ENCODE data around the gene TBC1D21.

TBC1D21 gene

GRCh38 chr15:73856458-73857192 is 16.7 kb upstream of the TBC1D21 start:
- FAIRE-seq (no peak), DNase-seq (ENCODE audit: insufficient read length, low spot score) (no peak)
- no peak for TF ChIP-seq POU2F2 (IDR thresholded peaks at IDR 0.05; ENCODE audit: low read depth, low read length)

GRCh38 chr15:73857193-73857920 is 16.0 kb upstream of the TBC1D21 start:
- no peak for FAIRE-seq
- no peak for TF ChIP-seq PAX5 (IDR thresholded peaks at IDR 0.05; ENCODE audit: insufficient read depth, low read length, severe bottlenecking)
- TF ChIP-seq POU2F2 (IDR thresholded peaks at IDR 0.05; ENCODE audit: low read depth, low read length), result no peak
- no peak for TF ChIP-seq SPI1 (IDR thresholded peaks at IDR 0.05; ENCODE audit: low read depth, low read length)
- TF ChIP-seq TAF1 (IDR thresholded peaks at IDR 0.05; ENCODE audit: low read depth, low read length), result no peak
- no peak for TF ChIP-seq POLR2A (IDR thresholded peaks at IDR 0.05; ENCODE audit: low read depth, low read length)
- no peak for TF ChIP-seq POLR2AphosphoS5 (IDR thresholded peaks at IDR 0.05; ENCODE audit: low read depth, low read length)
- no peak for DNase-seq (ENCODE audit: insufficient read length, low spot score)

GRCh38 chr15:73858062-73858461 is 15.3 kb upstream of the TBC1D21 start:
- DNase-seq (ENCODE audit: insufficient read length, low spot score), result no peak
- TF ChIP-seq TAF1 (IDR thresholded peaks at IDR 0.05; ENCODE audit: low read depth, low read length), result no peak
- no peak for TF ChIP-seq POLR2AphosphoS5 (IDR thresholded peaks at IDR 0.05; ENCODE audit: low read depth, low read length)
- TF ChIP-seq SPI1 (IDR thresholded peaks at IDR 0.05; ENCODE audit: low read depth, low read length), result no peak
- no peak for TF ChIP-seq PAX5 (IDR thresholded peaks at IDR 0.05; ENCODE audit: insufficient read depth, low read length, severe bottlenecking)
- TF ChIP-seq POLR2A (IDR thresholded peaks at IDR 0.05; ENCODE audit: low read depth, low read length), result no peak
- no peak for TF ChIP-seq POU2F2 (IDR thresholded peaks at IDR 0.05; ENCODE audit: low read depth, low read length)
- FAIRE-seq, result no peak

- DNase-seq (ENCODE audit: insufficient read length, low spot score) (no peak), FAIRE-seq (no peak)
- TF ChIP-seq SPI1 (IDR thresholded peaks at IDR 0.05; ENCODE audit: low read depth, low read length) (no peak), POLR2AphosphoS5 (IDR thresholded peaks at IDR 0.05; ENCODE audit: low read depth, low read length) (no peak), TAF1 (IDR thresholded peaks at IDR 0.05; ENCODE audit: low read depth, low read length) (no peak)
These were observed 11.1 kb upstream of the TBC1D21 start for GRCh38 chr15:73862276-73862675.

- TF ChIP-seq SPI1 (IDR thresholded peaks at IDR 0.05; ENCODE audit: low read depth, low read length) (no peak), TAF1 (IDR thresholded peaks at IDR 0.05; ENCODE audit: low read depth, low read length) (no peak), POLR2AphosphoS5 (IDR thresholded peaks at IDR 0.05; ENCODE audit: low read depth, low read length) (no peak), POU2F2 (IDR thresholded peaks at IDR 0.05; ENCODE audit: low read depth, low read length) (no peak), PAX5 (IDR thresholded peaks at IDR 0.05; ENCODE audit: insufficient read depth, low read length, severe bottlenecking) (no peak), POLR2A (IDR thresholded peaks at IDR 0.05; ENCODE audit: low read depth, low read length) (no peak)
- FAIRE-seq (no peak), DNase-seq (ENCODE audit: insufficient read length, low spot score) (no peak)
These were observed 8.0 kb upstream of the TBC1D21 start for GRCh38 chr15:73865379-73865778.

- TF ChIP-seq TAF1 (IDR thresholded peaks at IDR 0.05; ENCODE audit: low read depth, low read length) (no peak), POLR2A (IDR thresholded peaks at IDR 0.05; ENCODE audit: low read depth, low read length) (no peak), SPI1 (IDR thresholded peaks at IDR 0.05; ENCODE audit: low read depth, low read length) (no peak), PAX5 (IDR thresholded peaks at IDR 0.05; ENCODE audit: insufficient read depth, low read length, severe bottlenecking) (no peak), POLR2AphosphoS5 (IDR thresholded peaks at IDR 0.05; ENCODE audit: low read depth, low read length) (no peak), POU2F2 (IDR thresholded peaks at IDR 0.05; ENCODE audit: low read depth, low read length) (no peak)
- no peak for DNase-seq (ENCODE audit: insufficient read length, low spot score)
- FAIRE-seq, result no peak
These were observed 7.5 kb upstream of the TBC1D21 start for GRCh38 chr15:73865904-73866303.

- TF ChIP-seq POLR2AphosphoS5 (IDR thresholded peaks at IDR 0.05; ENCODE audit: low read depth, low read length) (no peak), PAX5 (IDR thresholded peaks at IDR 0.05; ENCODE audit: insufficient read depth, low read length, severe bottlenecking) (no peak), POU2F2 (IDR thresholded peaks at IDR 0.05; ENCODE audit: low read depth, low read length) (no peak), TAF1 (IDR thresholded peaks at IDR 0.05; ENCODE audit: low read depth, low read length) (no peak), POLR2A (IDR thresholded peaks at IDR 0.05; ENCODE audit: low read depth, low read length) (no peak), SPI1 (IDR thresholded peaks at IDR 0.05; ENCODE audit: low read depth, low read length) (no peak)
- no peak for FAIRE-seq
- no peak for DNase-seq (ENCODE audit: insufficient read length, low spot score)
These were observed 6.9 kb upstream of the TBC1D21 start for GRCh38 chr15:73866481-73866880.

GRCh38 chr15:73866881-73867410 is 6.4 kb upstream of the TBC1D21 start:
- no peak for FAIRE-seq
- no peak for DNase-seq (ENCODE audit: insufficient read length, low spot score)
- no peak for TF ChIP-seq POLR2A (IDR thresholded peaks at IDR 0.05; ENCODE audit: low read depth, low read length)
- TF ChIP-seq POU2F2 (IDR thresholded peaks at IDR 0.05; ENCODE audit: low read depth, low read length), result no peak
- no peak for TF ChIP-seq PAX5 (IDR thresholded peaks at IDR 0.05; ENCODE audit: insufficient read depth, low read length, severe bottlenecking)
- TF ChIP-seq SPI1 (IDR thresholded peaks at IDR 0.05; ENCODE audit: low read depth, low read length), result no peak
- no peak for TF ChIP-seq TAF1 (IDR thresholded peaks at IDR 0.05; ENCODE audit: low read depth, low read length)
- TF ChIP-seq POLR2AphosphoS5 (IDR thresholded peaks at IDR 0.05; ENCODE audit: low read depth, low read length), result no peak

- no peak for TF ChIP-seq POLR2A (IDR thresholded peaks at IDR 0.05; ENCODE audit: low read depth, low read length)
- no peak for TF ChIP-seq SPI1 (IDR thresholded peaks at IDR 0.05; ENCODE audit: low read depth, low read length)
- TF ChIP-seq POLR2AphosphoS5 (IDR thresholded peaks at IDR 0.05; ENCODE audit: low read depth, low read length), result no peak
- no peak for FAIRE-seq
- DNase-seq (ENCODE audit: insufficient read length, low spot score), result no peak
These were observed 5.9 kb upstream of the TBC1D21 start for GRCh38 chr15:73867426-73867825.

- no peak for TF ChIP-seq TAF1 (IDR thresholded peaks at IDR 0.05; ENCODE audit: low read depth, low read length)
- TF ChIP-seq SPI1 (IDR thresholded peaks at IDR 0.05; ENCODE audit: low read depth, low read length), result no peak
- no peak for TF ChIP-seq PAX5 (IDR thresholded peaks at IDR 0.05; ENCODE audit: insufficient read depth, low read length, severe bottlenecking)
- no peak for TF ChIP-seq POU2F2 (IDR thresholded peaks at IDR 0.05; ENCODE audit: low read depth, low read length)
- no peak for TF ChIP-seq POLR2AphosphoS5 (IDR thresholded peaks at IDR 0.05; ENCODE audit: low read depth, low read length)
- TF ChIP-seq POLR2A (IDR thresholded peaks at IDR 0.05; ENCODE audit: low read depth, low read length), result no peak
- no peak for FAIRE-seq
- DNase-seq (ENCODE audit: insufficient read length, low spot score), result no peak
These were observed 5.4 kb upstream of the TBC1D21 start for GRCh38 chr15:73867956-73868355.
